Measurements from ENCODE around the gene XBP1.
A peak's percentile ranks its signal among the peaks of the same experiment; 100 is the strongest.

XBP1 gene

DNA sequence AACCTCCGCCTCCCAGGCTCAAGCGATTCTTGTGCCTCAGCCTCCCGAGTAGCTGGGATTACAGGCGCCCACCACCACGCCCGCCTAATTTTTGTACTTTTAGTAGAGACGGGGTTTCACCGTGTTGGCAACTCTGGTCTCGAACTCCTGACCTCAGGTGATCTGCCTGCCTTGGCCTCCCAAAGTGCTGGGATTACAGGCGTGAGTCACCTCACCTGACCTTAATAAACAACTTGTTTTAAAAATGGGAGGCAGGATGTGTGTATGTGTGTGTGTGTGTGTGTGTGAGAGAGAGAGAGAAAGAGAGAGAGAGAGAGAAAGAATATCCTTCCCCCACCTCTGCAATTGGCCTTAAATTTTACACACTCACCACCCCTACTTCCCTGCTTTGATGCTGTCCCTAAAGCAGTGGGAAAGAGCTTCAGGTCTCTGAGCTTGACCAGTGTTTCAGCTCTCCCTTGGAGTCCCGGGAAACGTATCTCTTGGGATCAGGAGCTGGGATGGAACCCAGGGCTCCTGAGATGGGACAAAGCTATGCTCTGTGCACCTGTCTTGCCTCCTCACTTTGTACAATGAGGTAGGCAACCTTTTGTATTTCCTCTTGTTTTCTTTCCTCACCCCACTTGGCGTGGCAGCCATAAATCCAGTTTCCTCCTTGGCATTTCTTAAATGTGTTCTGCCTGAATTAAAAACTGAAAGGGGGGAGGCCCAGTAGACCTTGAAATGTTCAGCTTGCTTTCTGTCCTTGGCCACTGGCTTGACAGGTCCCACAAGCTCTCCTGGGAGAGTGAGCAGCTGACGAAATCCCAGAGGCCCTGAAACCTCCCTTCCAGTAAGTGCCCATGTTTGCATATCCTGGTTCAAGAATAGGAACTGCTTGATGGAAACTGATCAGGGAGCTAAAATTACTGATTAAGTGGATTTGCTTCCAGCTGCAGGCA lies 17.8 kb upstream of the XBP1 start:
- TF ChIP-seq, protein P1, sequence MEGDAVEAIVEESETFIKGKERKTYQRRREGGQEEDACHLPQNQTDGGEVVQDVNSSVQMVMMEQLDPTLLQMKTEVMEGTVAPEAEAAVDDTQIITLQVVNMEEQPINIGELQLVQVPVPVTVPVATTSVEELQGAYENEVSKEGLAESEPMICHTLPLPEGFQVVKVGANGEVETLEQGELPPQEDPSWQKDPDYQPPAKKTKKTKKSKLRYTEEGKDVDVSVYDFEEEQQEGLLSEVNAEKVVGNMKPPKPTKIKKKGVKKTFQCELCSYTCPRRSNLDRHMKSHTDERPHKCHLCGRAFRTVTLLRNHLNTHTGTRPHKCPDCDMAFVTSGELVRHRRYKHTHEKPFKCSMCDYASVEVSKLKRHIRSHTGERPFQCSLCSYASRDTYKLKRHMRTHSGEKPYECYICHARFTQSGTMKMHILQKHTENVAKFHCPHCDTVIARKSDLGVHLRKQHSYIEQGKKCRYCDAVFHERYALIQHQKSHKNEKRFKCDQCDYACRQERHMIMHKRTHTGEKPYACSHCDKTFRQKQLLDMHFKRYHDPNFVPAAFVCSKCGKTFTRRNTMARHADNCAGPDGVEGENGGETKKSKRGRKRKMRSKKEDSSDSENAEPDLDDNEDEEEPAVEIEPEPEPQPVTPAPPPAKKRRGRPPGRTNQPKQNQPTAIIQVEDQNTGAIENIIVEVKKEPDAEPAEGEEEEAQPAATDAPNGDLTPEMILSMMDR (IDR thresholded peaks at IDR 0.05), result no peak
- H3K9ac ChIP-seq, result peak overlapping the region; percentile 11
- H2AFZ ChIP-seq, result peak overlapping the region; percentile 50

DNA sequence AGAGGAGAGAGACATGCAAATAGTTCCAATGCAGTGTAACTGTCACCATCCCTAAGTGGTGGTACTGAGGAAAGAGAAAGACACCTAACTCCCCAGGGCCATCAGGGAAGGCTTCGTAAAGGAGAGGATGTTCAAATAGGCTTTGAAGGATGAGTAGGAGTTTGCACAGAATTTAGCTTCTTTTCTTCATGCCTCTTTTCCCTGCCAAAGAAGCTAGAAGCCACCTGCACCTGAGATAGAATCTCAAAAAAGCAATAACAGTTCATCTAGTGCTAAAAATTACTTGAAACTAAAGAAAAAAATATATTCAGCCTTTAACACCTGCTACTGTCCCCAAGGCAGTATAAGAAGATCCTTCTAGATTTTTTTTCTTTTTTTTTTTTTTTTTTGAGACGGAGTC lies 16.7 kb upstream of the XBP1 start:
- no peaks in the 10 kb centered on the region for H3K36me3 ChIP-seq (ENCODE audit: control insufficient read depth, insufficient read depth, low read length)
- H2AFZ ChIP-seq, result no peak overlapping the region
- H3K4me1 ChIP-seq, result peaks cover 45% of the 10 kb centered on the region
- no peaks in the 10 kb centered on the region for H3K9me3 ChIP-seq (ENCODE audit: control insufficient read depth, low read length)
- no peak overlapping the region for H3K4me2 ChIP-seq (ENCODE audit: low read length)
- no peak overlapping the region for H3K9ac ChIP-seq
- H3K79me2 ChIP-seq, result no peaks in the 10 kb centered on the region
- TF ChIP-seq, protein P1 (IDR thresholded peaks at IDR 0.05), result no peak
- no peaks in the 10 kb centered on the region for H3K27me3 ChIP-seq (ENCODE audit: control insufficient read depth, insufficient read depth, low read length)
- H3K27ac ChIP-seq, result peak overlapping the region; percentile 98
- no peak overlapping the region for H3K4me3 ChIP-seq (ENCODE audit: low read depth, low read length)

More for the DNA sequence above, 17.8 kb upstream of the XBP1 start:
- Histone ChIP-seq H3K27me3 (ENCODE audit: control insufficient read depth, insufficient read depth, low read length) (no peaks in the 10 kb centered on the region), H3K4me3 (ENCODE audit: low read depth, low read length) (peak overlapping the region; percentile 44), H3K9me3 (ENCODE audit: control insufficient read depth, low read length) (no peaks in the 10 kb centered on the region), H3K4me1 (peaks cover 41% of the 10 kb centered on the region), H3K36me3 (ENCODE audit: control insufficient read depth, insufficient read depth, low read length) (no peaks in the 10 kb centered on the region), H3K4me2 (ENCODE audit: low read length) (peak overlapping the region; percentile 69), H3K27ac (peak overlapping the region; percentile 98), H3K79me2 (no peaks in the 10 kb centered on the region)

DNA sequence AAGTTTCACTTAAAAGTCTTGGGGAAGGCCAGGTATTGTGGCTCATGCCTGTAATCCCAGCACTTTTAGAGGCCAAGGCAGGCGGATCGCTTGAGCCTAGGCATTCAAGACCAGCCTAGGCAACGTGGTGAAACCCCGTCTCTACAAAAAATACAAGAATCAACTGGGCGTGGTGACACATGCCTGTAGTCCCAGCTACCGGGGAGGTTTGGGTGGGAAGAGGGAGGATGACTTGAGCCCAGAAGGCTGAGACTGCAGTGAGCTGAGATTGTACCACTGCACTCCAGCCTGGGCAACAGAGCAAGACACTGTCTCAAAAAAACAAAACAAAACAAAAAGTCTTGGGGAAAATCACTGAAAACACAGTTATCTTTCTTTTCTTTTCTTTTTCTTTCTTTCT lies 15.4 kb upstream of the XBP1 start:
- TF ChIP-seq, protein P1 (IDR thresholded peaks at IDR 0.05), result no peak
- H3K27ac ChIP-seq, result peak overlapping the region; percentile 98
- H3K4me1 ChIP-seq, result peaks cover 39% of the 10 kb centered on the region

DNA sequence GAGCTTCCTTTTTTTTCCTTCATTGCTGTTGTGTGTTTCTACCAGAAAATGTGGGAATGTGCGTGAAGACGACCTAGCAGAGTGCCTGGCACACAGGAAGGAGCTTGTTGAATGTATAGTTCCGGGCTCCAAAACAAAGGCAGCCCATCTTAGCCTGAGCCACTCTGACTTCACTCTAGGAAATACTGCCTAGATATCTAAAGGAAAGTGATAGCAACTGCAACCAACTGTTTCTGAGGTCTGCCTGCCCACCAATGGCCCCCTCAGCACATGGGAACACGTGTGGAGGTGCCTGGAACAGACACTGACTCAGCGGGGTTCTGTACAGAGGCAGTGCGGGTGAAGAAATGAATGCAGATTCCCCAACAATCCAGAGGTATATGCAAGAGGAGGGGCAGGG lies 14.7 kb upstream of the XBP1 start:
- Histone ChIP-seq H3K27ac (peak overlapping the region; percentile 98), H3K9ac (no peak overlapping the region), H3K36me3 (ENCODE audit: control insufficient read depth, insufficient read depth, low read length) (no peaks in the 10 kb centered on the region), H3K4me3 (ENCODE audit: low read depth, low read length) (no peak overlapping the region), H3K79me2 (no peaks in the 10 kb centered on the region), H3K4me1 (peaks cover 39% of the 10 kb centered on the region), H2AFZ (no peak overlapping the region), H3K4me2 (ENCODE audit: low read length) (no peak overlapping the region), H3K9me3 (ENCODE audit: control insufficient read depth, low read length) (no peaks in the 10 kb centered on the region), H3K27me3 (ENCODE audit: control insufficient read depth, insufficient read depth, low read length) (no peaks in the 10 kb centered on the region)
- TF ChIP-seq, protein P1 (IDR thresholded peaks at IDR 0.05), result no peak

More for the DNA sequence above, 15.4 kb upstream of the XBP1 start:
- Histone ChIP-seq H3K27me3 (ENCODE audit: control insufficient read depth, insufficient read depth, low read length) (no peaks in the 10 kb centered on the region), H3K9ac (no peak overlapping the region), H3K79me2 (no peaks in the 10 kb centered on the region), H3K4me2 (ENCODE audit: low read length) (no peak overlapping the region), H3K36me3 (ENCODE audit: control insufficient read depth, insufficient read depth, low read length) (no peaks in the 10 kb centered on the region), H3K4me3 (ENCODE audit: low read depth, low read length) (no peak overlapping the region), H3K9me3 (ENCODE audit: control insufficient read depth, low read length) (no peaks in the 10 kb centered on the region), H2AFZ (no peak overlapping the region)
